Neuronal stem cell (in vitro differentiated cells): ENCODE measurements around the gene CYLD.

Experiments used
- DNase-seq: peaks from one replicate; pipeline ENCODE4 v3.0.0-alpha.2; 2013; ENCODE audit warnings: low spot score
- H2AFZ ChIP-seq: one replicate; pipeline ENCODE4 v1.6.1; 2013; ENCODE audit warnings: mild to moderate bottlenecking, low read length, inconsistent platforms
- H2AK5ac ChIP-seq: 2 replicates; pipeline ENCODE4 v1.6.1; 2013; ENCODE audit warnings: low read depth, mild to moderate bottlenecking, inconsistent platforms, low read length, moderate library complexity, mixed read lengths
- H2BK120ac ChIP-seq: 2 replicates; pipeline ENCODE4 v1.6.1; 2013; ENCODE audit warnings: low read depth, mild to moderate bottlenecking, inconsistent platforms, low read length, moderate library complexity, mixed read lengths
- H2BK12ac ChIP-seq: one replicate; pipeline ENCODE4 v1.6.1; 2013; ENCODE audit warnings: low read length, inconsistent platforms
- H2BK15ac ChIP-seq: 2 replicates; pipeline ENCODE4 v1.6.1; 2013; ENCODE audit warnings: mild to moderate bottlenecking, low read length, inconsistent platforms, mixed read lengths
- H2BK5ac ChIP-seq: one replicate; pipeline ENCODE4 v1.6.1; 2013; ENCODE audit warnings: inconsistent platforms, mild to moderate bottlenecking, low read length, moderate library complexity
- H3K14ac ChIP-seq: one replicate; pipeline ENCODE4 v1.6.1; 2013; ENCODE audit warnings: low read length, inconsistent platforms
- H3K18ac ChIP-seq: 2 replicates; pipeline ENCODE4 v1.6.1; 2013; ENCODE audit warnings: low read length, inconsistent platforms
- H3K23ac ChIP-seq: 2 replicates; pipeline ENCODE4 v1.6.1; 2013; ENCODE audit warnings: low read depth, mild to moderate bottlenecking, mixed read lengths, low read length, inconsistent platforms; ENCODE audit not compliant: poor library complexity
- H3K27ac ChIP-seq: replicated peaks from 3 replicates; pipeline ENCODE4 v1.5.1; 2013; ENCODE audit warnings: low read length, inconsistent platforms
- H3K27me3 ChIP-seq, 3 experiments: 2 replicates each; pipeline ENCODE4 v1.6.1; 2013; ENCODE audit warnings: low read length in 3 of 3, mild to moderate bottlenecking in 2 of 3, inconsistent platforms in 1 of 3, low read depth in 1 of 3, mixed read lengths in 1 of 3, moderate library complexity in 1 of 3; ENCODE audit not compliant: control insufficient read depth in 3 of 3, insufficient read depth in 3 of 3
- H3K36me3 ChIP-seq, 2 donors: replicated peaks in 1 of 2; 2 replicates each; pipeline ENCODE4 v1.6.1; 2013; ENCODE audit warnings: low read length in 2 of 2; ENCODE audit not compliant: control insufficient read depth in 2 of 2, insufficient read depth in 2 of 2
- H3K4ac ChIP-seq: 2 replicates; pipeline ENCODE4 v1.6.1; 2013; ENCODE audit warnings: inconsistent platforms, mild to moderate bottlenecking, low read length, moderate library complexity
- H3K4me1 ChIP-seq, 2 donors: 1 replicate in 1 of 2; 2 replicates in 1 of 2; pipeline ENCODE4 v1.6.1; 2013; ENCODE audit warnings: low read length in 2 of 2, low read depth in 1 of 2; ENCODE audit not compliant: control insufficient read depth in 2 of 2, insufficient read depth in 1 of 2
- H3K4me2 ChIP-seq: one replicate; pipeline ENCODE4 v1.6.1; 2013; ENCODE audit warnings: mild to moderate bottlenecking, low read length, inconsistent platforms; ENCODE audit not compliant: insufficient read depth, poor library complexity, severe bottlenecking
- H3K4me3 ChIP-seq, 2 donors: 2 replicates each; pipeline ENCODE4 v1.5.1; 2013; ENCODE audit warnings: low read length in 2 of 2, mild to moderate bottlenecking in 2 of 2, inconsistent platforms in 1 of 2, moderate library complexity in 1 of 2
- H3K79me1 ChIP-seq: one replicate; pipeline ENCODE4 v1.6.1; 2013; ENCODE audit warnings: low read depth, mild to moderate bottlenecking, inconsistent platforms, low read length, moderate library complexity
- H3K9ac ChIP-seq: one replicate; pipeline ENCODE4 v1.6.1; 2013; ENCODE audit warnings: mild to moderate bottlenecking, low read depth, low read length, inconsistent platforms; ENCODE audit not compliant: poor library complexity
- H3K9me3 ChIP-seq, 2 donors: replicated peaks in 1 of 2; 2 replicates each; pipeline versions ENCODE3 to v1.6.1; 2013; ENCODE audit warnings: low read length in 2 of 2, mild to moderate bottlenecking in 2 of 2, inconsistent platforms in 1 of 2, low read depth in 1 of 2, mixed read lengths in 1 of 2, moderate library complexity in 1 of 2; ENCODE audit not compliant: control insufficient read depth in 2 of 2, insufficient read depth in 1 of 2
- H4K8ac ChIP-seq: one replicate; pipeline ENCODE4 v1.6.1; 2013; ENCODE audit warnings: low read depth, mild to moderate bottlenecking, inconsistent platforms, low read length, moderate library complexity
- H4K91ac ChIP-seq: one replicate; pipeline ENCODE4 v1.6.1; 2013; ENCODE audit warnings: low read length, low read depth, mild to moderate bottlenecking, inconsistent platforms; ENCODE audit not compliant: poor library complexity
- WGBS, 2 donors: extraction: QIAGEN DNeasy Blood & Tissue Kit; methylation state at CpG; one replicate each; pipeline ENCODE4 v1.1.7; 2013; ENCODE audit warnings: missing lambda C conversion rate in 2 of 2, mixed read lengths in 1 of 2; ENCODE audit not compliant: insufficient read length in 2 of 2, insufficient replicate concordance in 1 of 2; ENCODE audit errors: extremely low coverage in 2 of 2; 5-methylcytosine and 5-hydroxymethylcytosine counted together

The CYLD gene

GRCh38 chr16:50706250-50706649 lies 35.6 kb upstream of the CYLD start:
- no peak overlapping the region for H3K14ac ChIP-seq
- H4K91ac ChIP-seq = no peak overlapping the region
- no peaks in the 10 kb centered on the region for H3K79me1 ChIP-seq
- no peak overlapping the region for H3K4me3 ChIP-seq
- no peak overlapping the region for H2AK5ac ChIP-seq
- H3K9ac ChIP-seq = no peak overlapping the region
- H3K9me3 ChIP-seq = peaks cover 7 to 13% of the 10 kb centered on the region in 2 donors
- H3K27ac ChIP-seq = no peak overlapping the region
- no peak overlapping the region for H3K18ac ChIP-seq
- H3K23ac ChIP-seq = no peak overlapping the region
- no peak overlapping the region for H2BK12ac ChIP-seq
- H3K36me3 ChIP-seq = no peaks in the 10 kb centered on the region
- H2BK15ac ChIP-seq = no peak overlapping the region
- WGBS, 2 donors = no CpG with 5 or more reads among the region's 3 CpGs
- H3K4me1 ChIP-seq = no peaks in the 10 kb centered on the region
- H3K4ac ChIP-seq = no peak overlapping the region
- no peak overlapping the region for H4K8ac ChIP-seq
- H2BK5ac ChIP-seq = no peak overlapping the region
- no peak for DNase-seq
- peaks cover 0 to 4% (median 0%) of the 10 kb centered on the region in 3 experiments for H3K27me3 ChIP-seq
- H3K4me2 ChIP-seq = no peak overlapping the region
- no peak overlapping the region for H2BK120ac ChIP-seq
- H2AFZ ChIP-seq = no peak overlapping the region

- DNase-seq = no peak
- H3K4ac ChIP-seq = no peak overlapping the region
- peak overlapping the region; percentile 47 for H3K14ac ChIP-seq
- peaks cover 3 to 4% of the 10 kb centered on the region in 2 donors for H3K4me1 ChIP-seq
- WGBS, 2 donors = no CpG with 5 or more reads among the region's 10 CpGs
- no peaks in the 10 kb centered on the region for H3K79me1 ChIP-seq
- H2BK5ac ChIP-seq = no peak overlapping the region
- no peak overlapping the region for H4K91ac ChIP-seq
- no peaks in the 10 kb centered on the region for H3K36me3 ChIP-seq
- H2AFZ ChIP-seq = no peak overlapping the region
- no peak overlapping the region for H2BK12ac ChIP-seq
- no peak overlapping the region for H3K23ac ChIP-seq
- no peak overlapping the region for H4K8ac ChIP-seq
- no peak overlapping the region for H2BK15ac ChIP-seq
- peaks cover 0 to 4% (median 0%) of the 10 kb centered on the region in 3 experiments for H3K27me3 ChIP-seq
- H3K27ac ChIP-seq = no peak overlapping the region
- H3K9me3 ChIP-seq = peaks cover 7 to 13% of the 10 kb centered on the region in 2 donors
- no peak overlapping the region for H3K4me2 ChIP-seq
- peak overlapping the region; percentile 12 for H3K9ac ChIP-seq
- H3K18ac ChIP-seq = peak overlapping the region; percentile 2
- no peak overlapping the region for H3K4me3 ChIP-seq
- H2AK5ac ChIP-seq = no peak overlapping the region
- no peak overlapping the region for H2BK120ac ChIP-seq
These were observed 33.4 kb upstream of the CYLD start for GRCh38 chr16:50708373-50709060.

DNA sequence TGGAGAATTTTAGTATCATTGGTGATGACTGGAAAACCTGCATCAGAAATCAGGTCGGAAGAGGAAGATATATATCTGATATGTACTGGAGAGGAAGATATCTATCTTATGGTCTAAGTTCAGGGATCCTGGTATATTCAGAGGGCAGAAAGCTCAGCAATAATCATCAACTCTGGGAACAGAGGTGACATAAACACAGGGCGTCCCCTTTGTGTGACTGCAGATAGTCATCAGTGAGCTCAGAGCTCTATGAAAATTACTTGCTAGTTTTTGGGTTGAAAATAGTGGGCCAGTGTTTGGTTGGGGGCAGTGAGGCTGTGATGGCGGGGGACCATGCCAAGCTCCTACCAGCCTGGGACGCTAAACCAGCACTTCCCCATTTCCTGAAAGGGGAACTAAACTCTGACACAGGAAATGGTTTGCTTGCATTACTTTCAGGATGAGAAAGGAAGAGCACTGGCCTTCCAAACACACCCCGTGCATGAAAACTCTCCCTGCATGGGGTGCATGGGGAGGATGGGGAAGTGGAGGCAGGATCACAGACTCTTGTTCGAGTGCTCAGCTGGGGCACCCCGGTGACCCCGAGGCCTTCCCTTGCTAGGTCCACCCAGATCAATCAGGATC lies 32.7 kb upstream of the CYLD start:
- DNase-seq = no peak
- Histone ChIP-seq H2AFZ (no peak overlapping the region), H3K9me3 (peaks cover 1 to 8% of the 10 kb centered on the region in 2 donors), H3K23ac (no peak overlapping the region), H2BK5ac (no peak overlapping the region), H4K91ac (no peak overlapping the region), H3K14ac (no peak overlapping the region), H3K4me1 (peaks cover 3 to 4% of the 10 kb centered on the region in 2 donors), H3K18ac (no peak overlapping the region), H3K4me2 (no peak overlapping the region), H3K4me3 (no peak overlapping the region), H3K79me1 (no peaks in the 10 kb centered on the region), H2BK15ac (no peak overlapping the region), H3K9ac (no peak overlapping the region), H2BK120ac (no peak overlapping the region), H3K4ac (no peak overlapping the region), H4K8ac (no peak overlapping the region), H3K27ac (no peak overlapping the region), H3K36me3 (no peaks in the 10 kb centered on the region), H2BK12ac (no peak overlapping the region), H2AK5ac (no peak overlapping the region), H3K27me3 (peaks cover 0 to 4% (median 0%) of the 10 kb centered on the region in 3 experiments)
- WGBS, 2 donors = no CpG with 5 or more reads among the region's 8 CpGs

DNA sequence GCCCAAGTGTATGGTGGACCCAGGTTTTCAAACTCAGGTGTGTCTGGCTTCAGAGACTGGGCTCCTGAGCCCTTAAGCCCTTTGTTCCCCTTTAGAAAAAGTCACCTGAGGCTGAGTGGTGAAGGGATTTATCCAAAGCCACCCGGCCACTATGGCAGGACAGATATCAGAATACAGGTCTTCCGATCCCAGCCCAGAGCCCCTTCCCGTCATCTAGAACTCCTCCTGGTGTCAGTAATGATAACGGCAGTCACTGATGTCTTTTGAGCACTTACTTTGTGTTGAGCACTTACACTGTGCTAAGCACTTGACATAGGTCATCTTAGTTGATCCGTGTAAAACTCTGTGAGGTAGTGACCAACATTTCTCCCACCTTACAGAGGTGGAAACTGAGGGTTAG lies 31.9 kb upstream of the CYLD start:
- H3K27ac ChIP-seq = no peak overlapping the region
- H3K4ac ChIP-seq = no peak overlapping the region
- peaks cover 3 to 4% of the 10 kb centered on the region in 2 donors for H3K4me1 ChIP-seq
- no peak overlapping the region for H2BK15ac ChIP-seq
- H2BK12ac ChIP-seq = no peak overlapping the region
- H2AFZ ChIP-seq = no peak overlapping the region
- H2AK5ac ChIP-seq = no peak overlapping the region
- H3K18ac ChIP-seq = no peak overlapping the region
- H3K23ac ChIP-seq = no peak overlapping the region
- no peak for DNase-seq
- H2BK120ac ChIP-seq = peak overlapping the region; percentile 40
- no peak overlapping the region for H3K14ac ChIP-seq
- WGBS, 2 donors = no CpG with 5 or more reads among the region's 5 CpGs
- peaks cover 0 to 4% (median 0%) of the 10 kb centered on the region in 3 experiments for H3K27me3 ChIP-seq
- no peak overlapping the region for H3K9ac ChIP-seq
- no peaks in the 10 kb centered on the region for H3K79me1 ChIP-seq
- no peak overlapping the region for H4K91ac ChIP-seq
- no peak overlapping the region for H4K8ac ChIP-seq
- H3K36me3 ChIP-seq = no peaks in the 10 kb centered on the region
- no peak overlapping the region for H3K4me3 ChIP-seq
- H3K9me3 ChIP-seq = peaks cover 1 to 6% of the 10 kb centered on the region in 2 donors
- H3K4me2 ChIP-seq = no peak overlapping the region
- H2BK5ac ChIP-seq = no peak overlapping the region
